Right ventricle myocardium inferior (tissue), 1 donor: ENCODE data around the gene FUT2. TPM values are rescaled to one million over a fixed set of nuclear protein-coding genes. Genes with fewer than 3 reads are reported as not detected.
A peak's percentile ranks its signal among the peaks of the same experiment; 100 is the strongest.
"Not testable (repeated sequence)": the region's sequence is repeated elsewhere in the genome, so short reads cannot be mapped to it uniquely, and the experiment has no call there.

Experiments
- ATAC-seq: fragments of 200-7000 bp; cut with Tn5 transposase; one replicate; pipeline ENCODE4 v1.9.1; 2020; ENCODE audit warnings: mild to moderate bottlenecking, moderate library complexity
- DNase-seq: peaks from one replicate; pipeline ENCODE4 v3.0.0; 2021; ENCODE audit errors: missing footprints
- intact Hi-C: fragments of 100-400 bp; cut with DNase I; formaldehyde crosslinking; loops from one replicate; pipeline ENCODE4 v1.11.0; 2022
- total RNA-seq: library from RNA; stranded (reverse); fragmentation: NEBNext Ultra II Directional; extraction: Animal tissue kit (Norgen Biotek cat#: 25700); gene quantifications from one replicate; pipeline ENCODE4 v1.2.1, GENCODE V29; 2021
- donor health status: DM: no; HTN: yes; CAD: no; lungs with severe emphysema.

FUT2 gene
- total RNA-seq, 1 donor from 2014 or later, result not detected

GRCh38 chr19:48669903-48670668 lies 25.7 kb upstream of the FUT2 start:
- intact Hi-C loops, result no loop called here
- no peak for DNase-seq
- no peak for ATAC-seq

- ATAC-seq (no peak), DNase-seq (no peak)
- intact Hi-C loops, result no loop called here
These were observed 24.9 kb upstream of the FUT2 start for GRCh38 chr19:48670699-48671445.

DNA sequence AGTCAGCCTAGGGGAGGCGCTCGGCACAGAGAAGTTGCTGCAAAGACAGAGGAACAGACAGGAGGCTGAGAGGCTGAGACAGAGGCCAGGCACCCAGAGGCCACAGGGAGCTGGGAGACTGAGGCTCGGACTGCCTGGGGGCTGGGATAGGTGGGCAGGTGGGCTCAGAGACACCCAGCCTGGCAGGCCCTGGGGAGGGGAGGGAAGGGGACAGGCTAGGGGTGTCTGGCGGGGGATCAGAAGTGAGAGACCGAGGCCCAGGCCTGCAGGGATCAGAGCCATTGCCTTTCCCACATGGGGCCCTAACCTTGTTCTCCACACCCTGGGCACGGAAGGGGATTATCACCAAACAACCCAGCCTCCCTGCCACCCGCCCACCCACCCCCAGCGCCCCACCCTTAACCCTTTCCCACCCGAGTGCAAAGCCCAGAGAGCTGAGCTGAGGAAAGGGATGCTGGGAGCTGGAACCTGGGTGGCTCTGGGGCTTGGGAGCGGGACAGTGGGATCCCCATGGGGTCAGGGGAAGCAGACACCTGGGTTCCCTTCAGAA lies 24.2 kb upstream of the FUT2 start:
- intact Hi-C loops, result no loop called here
- DNase-seq (no peak), ATAC-seq (no peak)

DNA sequence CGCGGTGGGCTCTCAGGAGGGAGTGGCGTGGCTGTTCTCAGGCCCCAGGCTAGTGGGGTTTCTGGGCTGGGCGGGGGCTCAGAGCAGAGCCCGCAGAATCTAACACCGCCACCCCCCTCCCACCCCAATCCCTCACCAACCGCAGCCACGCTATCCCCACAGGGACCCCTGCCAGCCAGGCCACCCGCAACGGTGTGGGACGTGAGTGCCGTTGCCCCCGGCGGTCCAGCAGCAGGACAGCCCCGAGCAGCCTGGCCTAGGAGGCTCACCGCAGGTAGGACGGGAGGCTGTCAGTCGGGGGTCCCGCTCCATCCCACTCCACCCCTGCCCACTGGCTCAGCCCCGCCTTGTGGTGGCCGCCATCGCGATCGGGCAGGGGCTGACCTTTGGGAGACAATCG lies 22.8 kb upstream of the FUT2 start, which contains the start of gene NTN5:
Gene NTN5 (minus strand): TSS at position 24 of the 400 bp plus-strand sequence. CDS start 2,031 bp downstream, outside the sequence.
- ATAC-seq, result no peak
- intact Hi-C loops, result no loop called here
- DNase-seq, result no peak

DNA sequence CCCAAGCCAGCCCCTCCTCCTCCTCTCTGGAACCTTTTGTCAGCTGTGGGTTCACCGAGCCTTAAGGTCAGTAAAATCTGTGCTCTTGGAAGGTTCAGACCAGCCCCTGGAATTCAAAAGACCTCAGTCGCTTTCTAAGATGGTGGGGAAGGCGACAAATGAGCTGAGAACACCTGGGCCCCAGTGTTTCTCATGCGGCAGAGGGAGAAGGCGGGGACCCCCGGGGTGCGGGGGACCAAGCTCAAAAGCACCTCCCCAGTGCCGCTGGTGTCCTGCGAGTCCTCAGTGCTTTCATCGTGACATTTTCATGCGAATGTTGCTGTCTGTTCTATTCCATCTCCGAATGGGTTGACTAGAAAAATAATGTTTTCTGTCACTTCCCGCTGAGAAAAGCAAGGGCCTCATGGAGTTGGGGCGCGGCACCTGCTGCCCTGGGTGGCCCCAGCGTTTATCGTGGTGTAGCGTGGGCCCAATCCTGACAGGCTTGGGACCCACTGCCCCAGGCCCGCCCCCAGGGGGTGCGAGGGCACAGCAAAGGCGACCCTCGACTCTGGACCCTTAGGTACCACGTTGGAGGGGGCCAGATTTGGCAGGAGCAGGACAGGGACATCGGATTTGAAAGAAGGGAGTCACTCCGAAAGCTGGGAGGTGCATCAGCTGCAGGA lies 22.2 kb upstream of the FUT2 start:
- intact Hi-C loops, result loop anchor here (2.0 kb wide), 1 partner anchor 39 kb away; no protein-coding TSS in a partner anchor
- DNase-seq (no peak), ATAC-seq (no peak)

GRCh38 chr19:48674216-48674809 lies 21.5 kb upstream of the FUT2 start:
- intact Hi-C loops, result loop anchor here (2.0 kb wide), 1 partner anchor 38 kb away; no protein-coding TSS in a partner anchor
- DNase-seq (no peak), ATAC-seq (no peak)

DNA sequence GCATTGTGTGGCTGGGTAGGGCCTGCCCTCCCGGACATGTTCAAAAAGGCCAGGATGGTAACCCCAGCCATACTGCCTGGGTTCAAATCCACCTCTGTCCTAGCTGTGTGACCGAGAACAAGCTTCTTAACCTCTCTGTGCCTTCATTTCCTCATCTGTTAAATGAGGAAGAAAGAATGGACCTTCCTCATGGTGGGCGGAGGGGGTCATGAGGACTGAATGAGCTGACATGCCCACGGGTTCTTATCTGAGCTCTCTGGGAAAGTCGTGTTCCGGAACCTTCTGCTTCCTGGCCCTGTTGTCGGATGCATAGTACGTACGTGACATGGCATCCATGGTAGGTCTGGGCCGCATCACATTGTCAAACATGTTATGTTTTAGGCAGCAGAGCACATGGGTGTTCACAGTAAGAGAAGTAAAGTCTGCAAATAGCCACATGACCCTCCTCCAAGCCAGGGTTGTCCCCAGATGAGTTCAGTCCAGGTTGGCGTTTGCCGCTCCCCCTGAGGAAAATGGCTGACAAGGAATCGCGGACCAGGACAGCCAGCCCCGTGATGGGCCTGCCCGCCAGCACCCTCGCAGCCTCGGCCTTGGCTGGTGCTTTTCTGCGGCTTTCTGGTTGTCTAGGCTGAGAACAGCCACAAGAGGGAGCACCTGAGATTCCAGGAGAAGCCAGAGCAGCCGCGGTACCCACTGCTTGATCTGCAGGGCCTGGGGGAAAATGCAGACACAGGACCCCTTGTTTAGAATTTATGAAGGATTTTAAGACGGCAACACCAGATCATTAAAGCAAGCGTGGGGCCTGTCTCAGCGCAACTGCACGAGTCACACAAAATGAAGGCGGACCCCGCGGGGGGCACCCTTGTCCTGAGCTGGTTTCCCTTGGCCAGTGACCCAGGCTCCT lies 20.6 kb upstream of the FUT2 start:
- intact Hi-C loops, result loop anchor here (1.0 to 5.0 kb wide), 3 partner anchors 29 to 107 kb away; partner anchors contain the start of gene CA11
- DNase-seq, result peak; percentile 80
- ATAC-seq, result peak; percentile 80

GRCh38 chr19:48676487-48676886 lies 19.3 kb upstream of the FUT2 start:
- DNase-seq, result no peak
- intact Hi-C loops, result loop anchor here (5.0 kb wide), 1 partner anchor 106 kb away; no protein-coding TSS in a partner anchor
- no peak for ATAC-seq

- intact Hi-C loops, result loop anchor here (5.0 kb wide), 1 partner anchor 105 kb away; no protein-coding TSS in a partner anchor
- DNase-seq (no peak), ATAC-seq (no peak)
These were observed 18.9 kb upstream of the FUT2 start for GRCh38 chr19:48676887-48677286.

DNA sequence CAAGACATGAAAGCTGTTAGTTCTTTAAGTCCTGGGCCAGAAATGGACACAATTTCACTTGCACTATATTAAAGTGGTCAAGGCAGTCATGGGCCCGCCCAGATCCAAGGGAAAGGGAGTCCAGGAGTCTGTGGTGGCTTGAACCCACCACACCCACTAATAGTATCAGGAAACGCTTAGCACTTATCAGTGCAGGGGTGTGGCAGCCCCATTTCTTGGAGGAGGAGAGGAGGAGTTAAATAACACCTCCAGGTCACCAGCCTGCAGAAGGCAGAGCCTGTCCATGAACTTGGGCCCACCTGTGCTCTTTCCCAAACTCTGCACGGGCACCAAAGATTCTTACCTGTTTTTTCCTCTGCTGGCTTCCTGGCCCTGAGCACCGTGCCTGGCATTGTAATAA lies 17.6 kb upstream of the FUT2 start:
- intact Hi-C loops, result loop anchor here (5.0 kb wide), 1 partner anchor 104 kb away; no protein-coding TSS in a partner anchor
- ATAC-seq, result no peak
- no peak for DNase-seq

DNA sequence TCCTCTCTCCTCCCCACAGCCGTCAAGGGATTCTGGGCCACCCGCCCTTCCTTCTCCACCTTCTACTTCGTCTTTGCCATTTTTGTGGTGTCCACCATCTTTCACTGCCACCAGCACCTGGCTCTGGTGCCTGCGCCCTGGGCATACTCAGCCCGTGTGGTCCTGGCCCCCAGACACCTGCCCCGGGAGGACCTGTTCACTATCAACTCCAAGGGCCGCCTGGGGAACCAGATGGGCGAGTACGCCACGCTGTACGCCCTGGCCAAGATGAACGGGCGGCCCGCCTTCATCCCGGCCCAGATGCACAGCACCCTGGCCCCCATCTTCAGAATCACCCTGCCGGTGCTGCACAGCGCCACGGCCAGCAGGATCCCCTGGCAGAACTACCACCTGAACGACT lies 15.8 kb upstream of the FUT2 start:
- DNase-seq, intact Hi-C loops, ATAC-seq: not testable (repeated sequence)

DNA sequence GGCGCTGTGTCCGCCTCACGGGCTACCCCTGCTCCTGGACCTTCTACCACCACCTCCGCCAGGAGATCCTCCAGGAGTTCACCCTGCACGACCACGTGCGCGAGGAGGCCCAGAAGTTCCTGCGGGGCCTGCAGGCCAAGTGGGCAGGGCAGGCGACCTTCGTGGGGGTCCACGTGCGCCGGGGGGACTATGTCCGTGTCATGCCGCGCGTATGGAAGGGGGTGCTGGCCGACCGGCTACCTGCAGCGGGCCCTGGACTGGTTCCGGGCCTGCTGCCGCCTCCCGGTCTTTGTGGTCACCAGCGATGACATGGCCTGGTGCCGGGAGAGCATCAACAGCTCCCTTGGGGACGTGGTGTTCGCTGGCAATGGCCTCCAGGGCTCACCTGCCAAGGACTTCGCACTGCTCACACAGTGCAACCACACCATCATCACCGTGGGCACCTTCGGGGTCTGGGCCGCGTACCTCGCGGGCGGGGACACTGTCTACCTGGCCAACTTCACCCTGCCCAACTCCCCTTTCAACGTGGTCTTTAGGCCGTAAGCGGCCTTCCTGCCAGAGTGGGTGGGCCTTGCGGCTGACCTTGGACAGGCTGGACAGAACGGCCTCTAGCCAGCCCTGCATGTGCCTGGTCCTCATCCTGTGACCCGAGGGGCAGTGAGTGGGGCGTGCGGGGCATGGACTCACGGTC lies 15.2 kb upstream of the FUT2 start:
- intact Hi-C loops, result no loop called here
- ATAC-seq (no peak), DNase-seq (no peak)

- DNase-seq (no peak), ATAC-seq (no peak)
- intact Hi-C loops, result no loop called here
These were observed 14.7 kb upstream of the FUT2 start for GRCh38 chr19:48681127-48681470.

GRCh38 chr19:48683349-48683748 lies 12.4 kb upstream of the FUT2 start:
- DNase-seq (peak; percentile 87), ATAC-seq (peak; percentile 65)
- intact Hi-C loops, result no loop called here

- intact Hi-C loops, result no loop called here
- ATAC-seq, result no peak
- no peak for DNase-seq
These were observed 10.2 kb upstream of the FUT2 start for GRCh38 chr19:48685583-48685982.

- ATAC-seq (no peak), DNase-seq (no peak)
- intact Hi-C loops, result no loop called here
These were observed 9.7 kb upstream of the FUT2 start for GRCh38 chr19:48686088-48686487.

DNA sequence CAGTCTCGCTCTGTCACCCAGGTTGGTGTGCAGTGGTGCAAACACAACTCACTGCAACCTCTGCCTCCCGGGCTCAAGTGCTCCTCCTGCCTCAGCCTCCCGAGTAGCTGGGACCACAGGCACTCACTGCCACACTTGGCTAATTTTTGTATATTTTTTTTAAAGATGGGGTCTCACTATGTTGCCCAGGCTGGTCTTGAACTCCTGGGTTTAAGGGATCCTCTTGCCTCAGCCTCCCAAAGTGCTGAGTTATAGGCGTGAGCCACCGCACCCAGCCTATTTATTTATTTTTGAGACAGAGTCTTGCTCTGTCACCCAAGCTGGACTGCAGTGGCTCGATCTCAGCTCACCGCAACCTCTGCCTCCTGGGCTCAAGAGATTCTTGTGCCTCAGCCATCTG lies 9.1 kb upstream of the FUT2 start:
- not testable (repeated sequence) for DNase-seq, ATAC-seq

More for the DNA sequence above, 9.1 kb upstream of the FUT2 start:
- intact Hi-C loops, result not testable (repeated sequence)
